Daoy (cell line): ENCODE data around the gene MAP3K4. TPM values are rescaled to one million over a fixed set of nuclear protein-coding genes. Genes with fewer than 3 reads are reported as not detected.

Experiments
- DNase-seq: peaks from one replicate; pipeline ENCODE4 v3.0.0-alpha.2; 2015; ENCODE audit warnings: low read depth
- total RNA-seq: library from RNA; depleted of rRNA; stranded (reverse); fragments of >200 nt; shearing (Covaris generic); gene quantifications from 2 replicates; pipeline ENCODE4 v1.2.3, GENCODE V29; 2014

Gene MAP3K4
- total RNA-seq, 1 experiment from 2014 or later = 49.7 TPM

- peak; percentile 89 for DNase-seq
These were observed 88.1 kb downstream of the MAP3K4 start for GRCh38 chr6:161079566-161080262.

- no peak for DNase-seq
These were observed 88.8 kb downstream of the MAP3K4 start for GRCh38 chr6:161080263-161080970.

GRCh38 chr6:161082215-161082614 is 90.6 kb downstream of the MAP3K4 start:
- no peak for DNase-seq

- no peak for DNase-seq
These were observed 93.7 kb downstream of the MAP3K4 start for GRCh38 chr6:161085246-161085645.

- DNase-seq = no peak
These were observed 97.2 kb downstream of the MAP3K4 start for GRCh38 chr6:161088676-161089328.

GRCh38 chr6:161091151-161091550 is 99.6 kb downstream of the MAP3K4 start:
- no peak for DNase-seq

GRCh38 chr6:161091972-161092701 is 100.6 kb downstream of the MAP3K4 start:
- DNase-seq = no peak

GRCh38 chr6:161094955-161095354 is 103.4 kb downstream of the MAP3K4 start:
- DNase-seq = no peak

GRCh38 chr6:161095916-161096315 is 104.3 kb downstream of the MAP3K4 start:
- DNase-seq = no peak

GRCh38 chr6:161100072-161100471 is 108.5 kb downstream of the MAP3K4 start:
- DNase-seq = no peak

GRCh38 chr6:161101517-161101916 is 109.9 kb downstream of the MAP3K4 start:
- no peak for DNase-seq

GRCh38 chr6:161103475-161103874 is 111.9 kb downstream of the MAP3K4 start:
- no peak for DNase-seq

- DNase-seq = no peak
These were observed 113.4 kb downstream of the MAP3K4 start for GRCh38 chr6:161104966-161105365.

- DNase-seq = no peak
These were observed 113.8 kb downstream of the MAP3K4 start for GRCh38 chr6:161105408-161105807.

GRCh38 chr6:161107779-161108730 is 116.5 kb downstream of the MAP3K4 start:
- DNase-seq = no peak

GRCh38 chr6:161108916-161109315 is 117.3 kb downstream of the MAP3K4 start:
- DNase-seq = no peak

GRCh38 chr6:161109366-161109765 is 117.8 kb downstream of the MAP3K4 start:
- no peak for DNase-seq

- no peak for DNase-seq
These were observed 118.6 kb downstream of the MAP3K4 start for GRCh38 chr6:161110028-161110779.

- no peak for DNase-seq
These were observed 119.7 kb downstream of the MAP3K4 start for GRCh38 chr6:161111261-161111660.

- no peak for DNase-seq
These were observed 123.9 kb downstream of the MAP3K4 start for GRCh38 chr6:161115468-161115867.
